K562 (cell line): ENCODE data around the gene AWAT1.

ENCODE experiments used
- AFF4 ChIP-seq: sonication (generic); formaldehyde crosslinking; IDR thresholded peaks from 2 replicates; pipeline ENCODE4 v1.8.0; 2023; ENCODE audit warnings: mild to moderate bottlenecking, missing genetic modification reagents
- CTCF ChIP-seq, 3 experiments: IDR thresholded peaks in 2 of 3; conservative IDR thresholded peaks in 1 of 3; 2 replicates each; pipeline ENCODE4 v1.5.1; 2011 to 2012; ENCODE audit warnings: low read length in 3 of 3, mild to moderate bottlenecking in 3 of 3, control low read depth in 2 of 3, improper control_type of control experiment in 1 of 3, inconsistent platforms in 1 of 3, low read depth in 1 of 3, mixed read lengths in 1 of 3, moderate library complexity in 1 of 3; ENCODE audit not compliant: insufficient read depth in 2 of 3
- EZH2 ChIP-seq: IDR thresholded peaks from 2 replicates; pipeline ENCODE4 v1.6.1; 2012; ENCODE audit warnings: low read depth, mild to moderate bottlenecking, inconsistent platforms, low read length, borderline replicate concordance
- GABPA ChIP-seq: fragments of 200-800 bp; sonication (Bioruptor generic); conservative IDR thresholded peaks from 2 replicates; pipeline ENCODE4 v1.6.1; 2016; ENCODE audit warnings: low read depth, missing genetic modification characterization, missing compliant biosample characterization
- GMEB1 ChIP-seq: fragments of 250-450 bp; sonication (Bioruptor Pico); IDR thresholded peaks from 2 replicates; pipeline ENCODE4 v1.4.0; 2020; ENCODE audit warnings: mild to moderate bottlenecking
- MYBL2 ChIP-seq, 2 experiments: fragments of 450-650 bp in 1 of 2; sonication (generic) in 1 of 2; formaldehyde crosslinking in 1 of 2; IDR thresholded peaks; 2 replicates each; pipeline versions ENCODE4 v1.6.1 to v1.8.1; 2017 to 2022; ENCODE audit warnings: borderline replicate concordance in 1 of 2, inconsistent platforms in 1 of 2, low read depth in 1 of 2, mild to moderate bottlenecking in 1 of 2, missing genetic modification reagents in 1 of 2, moderate library complexity in 1 of 2
- NCOA2 ChIP-seq, 2 experiments: fragments of 450-650 bp; IDR thresholded peaks; 2 replicates each; pipeline ENCODE4 v1.6.1; 2018; ENCODE audit warnings: mild to moderate bottlenecking in 2 of 2, moderate library complexity in 1 of 2; ENCODE audit not compliant: partially characterized antibody in 2 of 2
- SMC3 ChIP-seq: conservative IDR thresholded peaks from 2 replicates; pipeline ENCODE4 v1.6.1; 2011; ENCODE audit warnings: low read depth, low read length, improper control_type of control experiment; ENCODE audit not compliant: insufficient read depth
- TSHZ1 ChIP-seq: fragments of 250-450 bp; sonication (Bioruptor Pico); IDR thresholded peaks from 2 replicates; pipeline ENCODE4 v1.4.0; 2020; ENCODE audit warnings: mild to moderate bottlenecking, moderate library complexity
- ZNF253 ChIP-seq: fragments of 250-450 bp; sonication (Bioruptor Pico); conservative IDR thresholded peaks from 2 replicates; pipeline ENCODE4 v1.6.1; 2021; ENCODE audit warnings: mild to moderate bottlenecking

GRCh38 chrX:70240751-70241150 is 6.3 kb downstream of the AWAT1 start:
- TF ChIP-seq NCOA2 (IDR thresholded peaks at IDR 0.05; ENCODE audit: partially characterized antibody in 2 of 2) = no peak
- no peak for TF ChIP-seq TSHZ1 (CRISPR knock-in tag)
- no peak for TF ChIP-seq SMC3
- TF ChIP-seq CTCF (IDR thresholded peaks at IDR 0.05 in 2 of 3, conservative IDR thresholded peaks at IDR 0.05 in 1 of 3; ENCODE audit: insufficient read depth in 2 of 3, low read depth in 1 of 3, low read length in 3 of 3) = no peak
- TF ChIP-seq EZH2 = no peak
- no peak for TF ChIP-seq ZNF253 (CRISPR knock-in tag)
- no peak for TF ChIP-seq GABPA (tag)
- no peak for TF ChIP-seq AFF4 (CRISPR knock-in tag)
- no peak for TF ChIP-seq MYBL2 (IDR thresholded peaks at IDR 0.05; ENCODE audit: low read depth)
- TF ChIP-seq MYBL2 (CRISPR knock-in tag; IDR thresholded peaks at IDR 0.05; ENCODE audit: borderline replicate concordance) = no peak
- no peak for TF ChIP-seq GMEB1
